Stimulated activated naive CD8-positive, alpha-beta T cell treated with anti-CD3 and anti-CD28 coated beads, Interleukin-15, amount 100 ng/mL, for 72 hours (primary cell): ENCODE data around the gene NCAPG.

Experiments used
- ATAC-seq: fragments of 150-1000 bp; cut with Tn5 transposase; 2 replicates; pipeline ENCODE4 v1.10.0; 2021; ENCODE audit warnings: mild to moderate bottlenecking, moderate library complexity
- DNase-seq, 2 donors: peaks; one replicate each; pipeline ENCODE4 v3.0.0; 2021 to 2022
- H3K27ac Mint-ChIP-seq, 2 donors: one replicate each; pipeline ENCODE4 v1.8.0; 2022; ENCODE audit warnings: mild to moderate bottlenecking in 2 of 2, mixed read lengths in 2 of 2, moderate library complexity in 2 of 2
- H3K27me3 Mint-ChIP-seq: one replicate; pipeline ENCODE4 v1.8.0; 2022; ENCODE audit warnings: mixed read lengths
- H3K4me1 Mint-ChIP-seq: one replicate; pipeline ENCODE4 v1.8.0; 2022; ENCODE audit warnings: mild to moderate bottlenecking, mixed read lengths
- H3K4me3 Mint-ChIP-seq, 2 donors: one replicate each; pipeline ENCODE4 v1.8.0; 2022; ENCODE audit warnings: mild to moderate bottlenecking in 2 of 2, mixed read lengths in 2 of 2, moderate library complexity in 1 of 2
- H3K9me3 Mint-ChIP-seq, 2 donors: one replicate each; pipeline ENCODE4 v1.8.0; 2022; ENCODE audit warnings: mixed read lengths in 2 of 2

The NCAPG gene

GRCh38 chr4:17781300-17782287, 29.2 kb upstream of the NCAPG start, which contains the start of gene FAM184B:
Gene FAM184B, minus strand, starts transcription at chr4:17781621. Its CDS starts 322 bp downstream, at chr4:17781299.
- ATAC-seq, result peak; percentile 75
- Mint-ChIP-seq H3K27ac (no peak within 1 kb of the TSS), H3K4me3 (peak within 1 kb of the TSS; percentile 17 to 82), H3K9me3 (no peaks in the 10 kb centered on the region), H3K4me1 (peaks cover 32% of the 10 kb centered on the region), H3K27me3 (peaks cover 49% of the 10 kb centered on the region)
- DNase-seq, result peak; percentile 4 to 10

GRCh38 chr4:17785858-17786257, 24.9 kb upstream of the NCAPG start:
- H3K27me3 Mint-ChIP-seq, result peaks cover 17% of the 10 kb centered on the region
- no peaks in the 10 kb centered on the region for H3K9me3 Mint-ChIP-seq
- ATAC-seq (no peak), DNase-seq (no peak)
- no peak overlapping the region for H3K27ac Mint-ChIP-seq
- H3K4me1 Mint-ChIP-seq, result peaks cover 36% of the 10 kb centered on the region
- H3K4me3 Mint-ChIP-seq, result no peak overlapping the region

- Mint-ChIP-seq H3K4me1 (peaks cover 31% of the 10 kb centered on the region), H3K27me3 (peaks cover 10% of the 10 kb centered on the region), H3K27ac (peak overlapping the region in 1 of 2 donors; percentile 7), H3K4me3 (peak overlapping the region in 1 of 2 donors; percentile 2), H3K9me3 (no peaks in the 10 kb centered on the region)
- peak; percentile 75 for ATAC-seq
- DNase-seq, result no peak
Measured at GRCh38 chr4:17786567-17786966, 24.2 kb upstream of the NCAPG start.

GRCh38 chr4:17787315-17787714, 23.5 kb upstream of the NCAPG start:
- DNase-seq (no peak), ATAC-seq (no peak)
- H3K27ac Mint-ChIP-seq, result no peak overlapping the region
- H3K4me1 Mint-ChIP-seq, result peaks cover 23% of the 10 kb centered on the region
- H3K27me3 Mint-ChIP-seq, result peaks cover 2% of the 10 kb centered on the region
- H3K9me3 Mint-ChIP-seq, result no peaks in the 10 kb centered on the region
- no peak overlapping the region for H3K4me3 Mint-ChIP-seq

DNA sequence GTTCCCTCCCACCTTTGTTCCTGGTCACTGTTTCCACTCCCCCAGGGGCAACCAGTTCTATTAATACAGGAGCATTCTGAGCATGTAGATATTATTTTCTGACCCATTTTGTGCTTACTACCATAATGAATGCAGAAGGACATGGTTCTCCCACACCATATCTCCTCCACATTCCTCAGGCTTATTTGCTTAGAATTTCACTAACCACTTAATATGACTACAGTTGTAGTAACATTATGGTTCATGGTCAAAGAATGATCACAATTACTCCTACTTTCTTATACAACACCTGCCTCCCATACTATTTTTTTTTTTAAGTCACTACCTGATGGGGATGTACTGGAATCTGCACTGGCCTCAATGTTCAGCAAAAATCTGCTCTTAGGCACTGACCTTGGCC, 21.8 kb upstream of the NCAPG start:
- no peaks in the 10 kb centered on the region for H3K9me3 Mint-ChIP-seq
- no peaks in the 10 kb centered on the region for H3K27me3 Mint-ChIP-seq
- H3K4me3 Mint-ChIP-seq, result no peak overlapping the region
- H3K27ac Mint-ChIP-seq, result no peak overlapping the region
- DNase-seq (no peak), ATAC-seq (no peak)
- H3K4me1 Mint-ChIP-seq, result peaks cover 23% of the 10 kb centered on the region

GRCh38 chr4:17794730-17795129, 16.0 kb upstream of the NCAPG start:
- no peaks in the 10 kb centered on the region for H3K27me3 Mint-ChIP-seq
- no peak for ATAC-seq
- no peak overlapping the region for H3K4me3 Mint-ChIP-seq
- no peak for DNase-seq
- H3K9me3 Mint-ChIP-seq, result no peaks in the 10 kb centered on the region
- H3K4me1 Mint-ChIP-seq, result no peaks in the 10 kb centered on the region
- H3K27ac Mint-ChIP-seq, result no peak overlapping the region

DNA sequence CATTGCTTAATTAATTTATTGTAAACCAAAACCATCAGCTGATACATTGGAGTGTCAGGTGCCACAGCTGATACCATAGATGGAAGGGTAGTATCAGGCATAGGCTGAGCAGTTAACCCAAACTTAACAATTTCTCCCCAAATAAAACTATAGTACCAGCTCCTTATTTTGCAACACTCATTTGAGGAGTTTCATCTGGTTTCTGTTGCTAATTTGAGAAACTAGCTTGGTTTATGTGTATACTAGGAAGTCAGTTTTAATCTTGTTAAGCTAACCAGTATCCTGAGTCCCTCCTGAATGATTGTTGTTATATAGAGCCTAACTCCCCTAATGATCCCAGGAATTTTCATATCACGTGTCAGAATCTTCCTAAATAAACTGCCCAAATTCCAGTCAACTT, 13.0 kb upstream of the NCAPG start:
- Mint-ChIP-seq H3K4me3 (no peak overlapping the region), H3K4me1 (no peaks in the 10 kb centered on the region), H3K27me3 (no peaks in the 10 kb centered on the region), H3K27ac (no peak overlapping the region), H3K9me3 (no peaks in the 10 kb centered on the region)
- DNase-seq (no peak), ATAC-seq (no peak)

DNA sequence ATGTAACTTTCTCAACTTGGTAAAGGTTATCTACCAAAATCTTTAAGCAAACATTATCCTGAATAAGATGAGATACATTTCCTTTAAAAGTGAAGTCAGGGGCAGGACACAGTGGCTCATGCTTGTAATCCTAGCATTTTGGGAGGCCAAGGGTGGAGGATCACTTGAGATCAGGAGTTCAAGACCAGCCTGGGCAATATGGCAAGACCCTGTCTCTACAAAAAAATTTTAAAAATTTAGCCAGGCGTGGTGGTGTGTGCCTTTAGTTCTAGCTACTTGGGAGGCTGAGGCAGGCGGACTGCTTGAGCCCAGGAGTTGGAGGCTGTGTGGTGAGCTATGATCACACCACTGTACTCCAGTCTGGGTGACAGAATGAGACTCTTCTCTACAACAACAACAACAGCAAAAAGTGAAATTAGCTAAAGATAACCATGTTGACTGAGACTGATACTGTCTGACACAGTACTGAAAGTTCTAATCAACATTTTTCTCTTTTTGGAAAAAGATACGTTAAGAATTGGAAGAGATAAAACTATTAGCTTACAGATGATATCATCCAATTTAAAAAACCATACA, 5.1 kb upstream of the NCAPG start:
- peaks cover 38% of the 10 kb centered on the region for H3K4me1 Mint-ChIP-seq

GRCh38 chr4:17807446-17807845, 3.3 kb upstream of the NCAPG start:
- DNase-seq, result no peak
- H3K4me1 Mint-ChIP-seq, result peaks cover 47% of the 10 kb centered on the region
- H3K9me3 Mint-ChIP-seq, result no peaks in the 10 kb centered on the region
- ATAC-seq, result no peak
- H3K27me3 Mint-ChIP-seq, result no peaks in the 10 kb centered on the region
- H3K27ac Mint-ChIP-seq, result no peak overlapping the region
- peak overlapping the region; percentile 53 to 94 for H3K4me3 Mint-ChIP-seq

More for the DNA sequence above, 5.1 kb upstream of the NCAPG start:
- no peak for DNase-seq
- H3K9me3 Mint-ChIP-seq, result no peaks in the 10 kb centered on the region
- no peaks in the 10 kb centered on the region for H3K27me3 Mint-ChIP-seq
- peak overlapping the region in 1 of 2 donors; percentile 29 for H3K4me3 Mint-ChIP-seq
- ATAC-seq, result no peak
- peak overlapping the region; percentile 33 to 71 for H3K27ac Mint-ChIP-seq

DNA sequence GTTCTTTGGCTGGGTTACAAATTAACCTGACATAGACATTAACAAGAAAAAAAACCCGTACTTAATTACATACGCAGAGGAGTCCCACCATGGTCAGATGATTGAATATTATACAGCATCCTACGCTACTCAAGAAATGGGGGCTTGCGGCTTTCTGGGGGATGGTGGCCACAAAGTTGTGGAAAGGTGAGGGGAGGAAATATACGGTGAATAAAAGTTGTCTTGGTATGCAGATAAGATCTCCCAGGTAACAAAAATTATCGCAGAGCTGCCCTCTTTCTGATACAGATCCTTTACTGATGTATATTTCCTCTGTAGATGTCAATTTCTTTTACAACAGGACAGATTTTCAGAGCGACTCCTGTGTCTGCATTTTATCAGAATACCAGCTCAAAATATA, 1.1 kb upstream of the NCAPG start:
- Mint-ChIP-seq H3K27me3 (no peaks in the 10 kb centered on the region), H3K4me1 (peaks cover 46% of the 10 kb centered on the region), H3K9me3 (no peaks in the 10 kb centered on the region), H3K27ac (peak overlapping the region; percentile 98 to 99), H3K4me3 (peak overlapping the region; percentile 90 to 94)
- DNase-seq (no peak), ATAC-seq (no peak)

DNA sequence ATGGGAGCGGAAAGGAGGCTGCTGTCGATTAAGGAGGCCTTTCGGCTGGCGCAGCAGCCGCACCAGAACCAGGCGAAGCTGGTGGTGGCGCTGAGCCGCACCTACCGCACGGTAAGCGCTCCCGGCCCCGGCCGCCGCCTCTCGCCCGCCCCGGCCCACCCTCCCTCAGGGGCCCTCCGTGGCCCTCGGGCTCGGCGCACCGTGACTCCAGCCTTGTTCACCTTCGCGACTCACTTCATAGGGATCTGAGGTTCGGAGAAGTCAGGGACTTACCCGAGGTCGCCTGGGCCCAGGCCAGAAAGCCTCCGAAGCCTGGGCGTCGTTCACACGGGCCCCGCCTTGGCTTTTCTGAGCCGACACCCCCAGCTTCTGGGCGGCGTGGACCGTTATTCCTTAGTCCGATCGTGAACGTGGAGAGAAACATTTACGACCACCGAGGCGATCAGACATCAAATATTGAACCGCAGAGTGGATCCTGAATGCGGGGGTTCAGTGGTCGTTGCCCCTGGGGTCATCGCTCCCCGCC, 362 bp downstream of the NCAPG start:
- peaks cover 41% of the 10 kb centered on the region for H3K4me1 Mint-ChIP-seq
- ATAC-seq, result peak; percentile 47
- H3K4me3 Mint-ChIP-seq, result peak overlapping the region; percentile 90 to 94
- DNase-seq, result no peak
- no peaks in the 10 kb centered on the region for H3K9me3 Mint-ChIP-seq
- peak overlapping the region; percentile 98 to 99 for H3K27ac Mint-ChIP-seq
- no peaks in the 10 kb centered on the region for H3K27me3 Mint-ChIP-seq

GRCh38 chr4:17812125-17812524, 1.3 kb downstream of the NCAPG start:
- peak overlapping the region; percentile 94 to 98 for H3K27ac Mint-ChIP-seq
- H3K9me3 Mint-ChIP-seq, result no peaks in the 10 kb centered on the region
- no peaks in the 10 kb centered on the region for H3K27me3 Mint-ChIP-seq
- H3K4me1 Mint-ChIP-seq, result peaks cover 35% of the 10 kb centered on the region
- no peak for DNase-seq
- peak overlapping the region; percentile 90 to 94 for H3K4me3 Mint-ChIP-seq
- ATAC-seq, result no peak

GRCh38 chr4:17812801-17813200, 2.0 kb downstream of the NCAPG start:
- ATAC-seq (no peak), DNase-seq (no peak)
- Mint-ChIP-seq H3K9me3 (no peaks in the 10 kb centered on the region), H3K27ac (no peak overlapping the region), H3K4me1 (peaks cover 33% of the 10 kb centered on the region), H3K4me3 (peak overlapping the region; percentile 8 to 94), H3K27me3 (no peaks in the 10 kb centered on the region)

GRCh38 chr4:17814140-17814539, 3.4 kb downstream of the NCAPG start:
- no peaks in the 10 kb centered on the region for H3K9me3 Mint-ChIP-seq
- ATAC-seq (no peak), DNase-seq (no peak)
- H3K27me3 Mint-ChIP-seq, result no peaks in the 10 kb centered on the region
- no peak overlapping the region for H3K4me3 Mint-ChIP-seq
- H3K27ac Mint-ChIP-seq, result no peak overlapping the region
- H3K4me1 Mint-ChIP-seq, result peaks cover 24% of the 10 kb centered on the region

GRCh38 chr4:17816142-17816541, 5.4 kb downstream of the NCAPG start:
- Mint-ChIP-seq H3K27ac (no peak overlapping the region), H3K9me3 (no peaks in the 10 kb centered on the region), H3K27me3 (no peaks in the 10 kb centered on the region), H3K4me1 (peaks cover 24% of the 10 kb centered on the region), H3K4me3 (no peak overlapping the region)
- DNase-seq (no peak), ATAC-seq (no peak)

- H3K27me3 Mint-ChIP-seq, result no peaks in the 10 kb centered on the region
- DNase-seq (no peak), ATAC-seq (peak; percentile 63)
- peaks cover 20% of the 10 kb centered on the region for H3K4me1 Mint-ChIP-seq
- no peak overlapping the region for H3K4me3 Mint-ChIP-seq
- no peaks in the 10 kb centered on the region for H3K9me3 Mint-ChIP-seq
- H3K27ac Mint-ChIP-seq, result no peak overlapping the region
Measured at GRCh38 chr4:17817027-17817426, 6.2 kb downstream of the NCAPG start.
